ENCODE measurements around the gene AURKB. TPM values are rescaled to one million over a fixed set of nuclear protein-coding genes. Genes with fewer than 3 reads are reported as not detected.

AURKB gene
- total and polyA plus RNA-seq, 2 donors (not counting 1 experiment from before 2014, with no cell fraction given) = 1.1 to 5.3 TPM

DNA sequence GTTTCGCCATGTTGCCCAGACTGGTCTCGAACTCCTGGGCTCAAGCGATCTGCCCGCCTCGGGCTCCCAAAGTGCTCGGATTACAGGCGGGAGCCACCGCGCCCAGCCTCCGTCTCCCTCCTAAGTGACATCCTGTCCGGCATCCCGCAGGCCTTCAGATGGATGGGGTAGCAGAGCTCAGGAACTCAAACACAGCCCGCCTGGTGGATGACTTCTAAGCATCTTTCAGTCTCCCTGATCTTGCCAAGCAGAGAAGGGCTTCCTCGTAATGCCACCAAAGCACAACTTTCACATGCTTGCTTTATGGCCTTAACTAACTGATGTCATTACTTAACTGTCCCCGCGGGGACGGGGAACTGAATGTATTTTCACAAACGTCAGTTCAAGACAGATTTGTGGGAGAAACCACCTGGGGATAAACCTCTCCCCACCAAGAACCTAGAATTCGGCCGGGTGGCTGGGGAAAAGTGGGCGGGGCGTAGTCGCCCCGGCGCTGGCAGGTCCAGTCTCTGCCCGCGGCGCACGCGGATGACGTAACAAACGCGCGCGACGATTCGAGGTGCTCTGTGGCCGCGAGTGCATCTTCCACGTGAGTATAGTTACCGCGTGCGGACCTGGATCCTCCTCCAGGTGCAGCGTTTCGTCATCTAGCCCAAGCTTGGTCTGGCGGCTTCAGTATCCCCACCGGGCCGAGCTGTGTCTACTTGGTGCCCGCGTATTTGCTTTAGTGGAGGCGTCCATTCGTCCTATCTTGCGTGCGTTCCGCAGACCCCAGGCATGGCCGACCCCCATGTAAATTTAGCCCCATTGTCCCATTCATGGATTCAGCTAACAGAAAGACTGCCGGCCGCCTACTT is 38.6 kb upstream of the AURKB start, which contains the start of gene PFAS:
Gene PFAS, plus strand, starts transcription at position 539 of the 857 bp plus-strand sequence. CDS start 4,649 bp downstream, outside the sequence.
- Histone ChIP-seq H4K20me1 (ENCODE audit: control insufficient read depth, insufficient read depth, low read length, poor library complexity, severe bottlenecking) (peaks cover 15% of the 10 kb centered on the region), H3K27ac (ENCODE audit: low read length in 2 of 2) (peak within 1 kb of the TSS; percentile 99 to 100), H3K4me1 (ENCODE audit: control insufficient read depth in 2 of 2, insufficient read depth in 2 of 2, low read length in 2 of 2) (peaks cover 29 to 37% of the 10 kb centered on the region in 2 donors), H3K9me3 (ENCODE audit: control extremely low read depth in 1 of 3, control insufficient read depth in 2 of 3, insufficient read depth in 1 of 3, low read length in 2 of 3) (peaks cover 0 to 3% (median 0%) of the 10 kb centered on the region in 3 donors), H3K4me2 (replicated peaks; ENCODE audit: low read depth, low read length, poor library complexity, severe bottlenecking) (peak within 1 kb of the TSS; percentile 90), H3K4me3 (ENCODE audit: control extremely low read depth in 1 of 5, extremely low read depth in 1 of 5, insufficient read depth in 1 of 5, low read depth in 2 of 5, low read length in 4 of 5) (peak within 1 kb of the TSS; percentile 65 to 100 (median 78)), H3K27me3 (replicated peaks in 1 of 4; ENCODE audit: control extremely low read depth in 1 of 4, control insufficient read depth in 3 of 4, insufficient read depth in 4 of 4, low read length in 3 of 4) (no peaks in the 10 kb centered on the region), H2AFZ (ENCODE audit: insufficient read depth, low read depth, low read length, poor library complexity, severe bottlenecking) (peak within 1 kb of the TSS; percentile 86), H3K79me2 (ENCODE audit: control insufficient read depth, insufficient read depth, low read length) (peaks cover 52% of the 10 kb centered on the region), H3K9ac (ENCODE audit: low read length) (peak within 1 kb of the TSS; percentile 100), H3K36me3 (replicated peaks in 1 of 2; ENCODE audit: control extremely low read depth in 1 of 2, control insufficient read depth in 1 of 2, extremely low read depth in 1 of 2, insufficient read depth in 2 of 2, low read length in 1 of 2) (peaks cover 2 to 13% of the 10 kb centered on the region in 2 experiments)
- POLR2A ChIA-PET = interaction anchor here (0.7 to 5.9 kb wide), 13 partner anchors 13 to 170 kb away, joined by 3 to 158 read pairs (median 9); partner anchors contain the start of genes BORCS6, RANGRF and SLC25A35
- under 1% methylated on average over 52 of the region's 58 CpGs for WGBS (ENCODE audit: insufficient coverage)
- Mint-ChIP-seq H3K27me3 (no peaks in the 10 kb centered on the region), H3K27ac (peak within 1 kb of the TSS; percentile 100), H3K4me1 (peaks cover 44% of the 10 kb centered on the region), H3K9me3 (ENCODE audit: insufficient read depth) (no peaks in the 10 kb centered on the region), H3K4me3 (peak within 1 kb of the TSS; percentile 96)
- ATAC-seq (ENCODE audit: low read depth) (peak; percentile 48), DNase-seq (peak; percentile 98)
- intact Hi-C loops (cut with micrococcal nuclease) = loop anchor here (1.0 to 5.0 kb wide), 7 partner anchors 37 to 562 kb away; partner anchors contain the start of genes AURKB, KRABD2, NDEL1 and RANGRF
- CTCF ChIA-PET = interaction anchor here (0.6 to 5.1 kb wide), 13 partner anchors 26 to 562 kb away, joined by 3 to 72 read pairs (median 4); partner anchors contain the start of genes RANGRF, SLC25A35 and TP53
- no peak for TF ChIP-seq EZH2 (IDR thresholded peaks at IDR 0.05; ENCODE audit: borderline replicate concordance, insufficient read depth, low read depth, low read length, poor library complexity, severe bottlenecking)
- TF ChIP-seq, protein P1, sequence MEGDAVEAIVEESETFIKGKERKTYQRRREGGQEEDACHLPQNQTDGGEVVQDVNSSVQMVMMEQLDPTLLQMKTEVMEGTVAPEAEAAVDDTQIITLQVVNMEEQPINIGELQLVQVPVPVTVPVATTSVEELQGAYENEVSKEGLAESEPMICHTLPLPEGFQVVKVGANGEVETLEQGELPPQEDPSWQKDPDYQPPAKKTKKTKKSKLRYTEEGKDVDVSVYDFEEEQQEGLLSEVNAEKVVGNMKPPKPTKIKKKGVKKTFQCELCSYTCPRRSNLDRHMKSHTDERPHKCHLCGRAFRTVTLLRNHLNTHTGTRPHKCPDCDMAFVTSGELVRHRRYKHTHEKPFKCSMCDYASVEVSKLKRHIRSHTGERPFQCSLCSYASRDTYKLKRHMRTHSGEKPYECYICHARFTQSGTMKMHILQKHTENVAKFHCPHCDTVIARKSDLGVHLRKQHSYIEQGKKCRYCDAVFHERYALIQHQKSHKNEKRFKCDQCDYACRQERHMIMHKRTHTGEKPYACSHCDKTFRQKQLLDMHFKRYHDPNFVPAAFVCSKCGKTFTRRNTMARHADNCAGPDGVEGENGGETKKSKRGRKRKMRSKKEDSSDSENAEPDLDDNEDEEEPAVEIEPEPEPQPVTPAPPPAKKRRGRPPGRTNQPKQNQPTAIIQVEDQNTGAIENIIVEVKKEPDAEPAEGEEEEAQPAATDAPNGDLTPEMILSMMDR (IDR thresholded peaks at IDR 0.05) = no peak

Measured in B cell (primary cell).